GM21515 (cell line): ENCODE data around the gene SCN1A.
A peak's percentile ranks its signal among the peaks of the same experiment; 100 is the strongest.
"Not testable (repeated sequence)": the region's sequence is repeated elsewhere in the genome, so short reads cannot be mapped to it uniquely, and the experiment has no call there.

Source experiments
- ATAC-seq: cut with Tn5 transposase; IDR thresholded peaks from one replicate; pipeline ENCODE4 v1.9.1; 2021; ENCODE audit not compliant: unreplicated experiment

SCN1A gene

GRCh38 chr2:165989851-165990250 lies 138.0 kb downstream of the SCN1A start:
- no peak for ATAC-seq

- ATAC-seq, result no peak
Measured at GRCh38 chr2:165985120-165985519, 142.7 kb downstream of the SCN1A start.

- not testable (repeated sequence) for ATAC-seq
Measured at GRCh38 chr2:165972161-165972560, 155.7 kb downstream of the SCN1A start.

- ATAC-seq, result no peak
Measured at GRCh38 chr2:165970663-165971062, 157.2 kb downstream of the SCN1A start.

- no peak for ATAC-seq
Measured at GRCh38 chr2:165969227-165969626, 158.6 kb downstream of the SCN1A start.

GRCh38 chr2:165967746-165968145 lies 160.1 kb downstream of the SCN1A start:
- no peak for ATAC-seq

GRCh38 chr2:165961818-165962217 lies 166.0 kb downstream of the SCN1A start:
- no peak for ATAC-seq

- ATAC-seq, result no peak
Measured at GRCh38 chr2:165959371-165959770, 168.4 kb downstream of the SCN1A start.

GRCh38 chr2:165958313-165958960 lies 169.4 kb downstream of the SCN1A start:
- ATAC-seq, result no peak

GRCh38 chr2:165957030-165957675 lies 170.7 kb downstream of the SCN1A start:
- no peak for ATAC-seq

GRCh38 chr2:165953655-165954606 lies 173.9 kb downstream of the SCN1A start, which contains the start of gene TTC21B:
Gene TTC21B, minus strand, starts transcription at chr2:165953776. Its CDS starts 71 bp downstream, at chr2:165953705.
- ATAC-seq, result peak; percentile 97

GRCh38 chr2:165953306-165953654 lies 174.5 kb downstream of the SCN1A start:
- peak; percentile 41 for ATAC-seq

- no peak for ATAC-seq
Measured at GRCh38 chr2:165952741-165953211, 175.0 kb downstream of the SCN1A start.

GRCh38 chr2:165952085-165952484 lies 175.7 kb downstream of the SCN1A start:
- ATAC-seq, result no peak

GRCh38 chr2:165950438-165950837 lies 177.4 kb downstream of the SCN1A start:
- ATAC-seq, result no peak

- ATAC-seq, result no peak
Measured at GRCh38 chr2:165941827-165942226, 186.0 kb downstream of the SCN1A start.

GRCh38 chr2:165938237-165938636 lies 189.6 kb downstream of the SCN1A start:
- no peak for ATAC-seq
